BLaER1 (cell line): Measurements from ENCODE around the gene ADGRG3.
"Not testable (repeated sequence)": the region's sequence is repeated elsewhere in the genome, so short reads cannot be mapped to it uniquely, and the experiment has no call there.

Experiments used
- H3K27ac ChIP-seq: shearing (Covaris generic); formaldehyde crosslinking; 2 replicates; pipeline ENCODE4 v1.8.1; 2022
- H3K27me3 ChIP-seq: shearing (Covaris generic); formaldehyde crosslinking; 2 replicates; pipeline ENCODE4 v1.8.1; 2022
- H3K36me3 ChIP-seq: shearing (Covaris generic); formaldehyde crosslinking; 2 replicates; pipeline ENCODE4 v1.8.1; 2022
- H3K4me1 ChIP-seq: shearing (Covaris generic); formaldehyde crosslinking; 2 replicates; pipeline ENCODE4 v1.8.1; 2022
- H3K4me2 ChIP-seq: shearing (Covaris generic); formaldehyde crosslinking; 2 replicates; pipeline ENCODE4 v1.8.1; 2022
- H3K4me3 ChIP-seq: shearing (Covaris generic); formaldehyde crosslinking; 2 replicates; pipeline ENCODE4 v1.8.1; 2022
- H3K9ac ChIP-seq: shearing (Covaris generic); formaldehyde crosslinking; 2 replicates; pipeline ENCODE4 v1.8.1; 2022
- H3K9me3 ChIP-seq: shearing (Covaris generic); formaldehyde crosslinking; 2 replicates; pipeline ENCODE4 v1.8.1; 2022
- H4K20me1 ChIP-seq: shearing (Covaris generic); formaldehyde crosslinking; 2 replicates; pipeline ENCODE4 v1.8.1; 2022
- Cebpa-rat ChIP-seq: shearing (Covaris generic); IDR thresholded peaks from 2 replicates; pipeline ENCODE4 v1.8.1; 2022

The ADGRG3 gene

DNA sequence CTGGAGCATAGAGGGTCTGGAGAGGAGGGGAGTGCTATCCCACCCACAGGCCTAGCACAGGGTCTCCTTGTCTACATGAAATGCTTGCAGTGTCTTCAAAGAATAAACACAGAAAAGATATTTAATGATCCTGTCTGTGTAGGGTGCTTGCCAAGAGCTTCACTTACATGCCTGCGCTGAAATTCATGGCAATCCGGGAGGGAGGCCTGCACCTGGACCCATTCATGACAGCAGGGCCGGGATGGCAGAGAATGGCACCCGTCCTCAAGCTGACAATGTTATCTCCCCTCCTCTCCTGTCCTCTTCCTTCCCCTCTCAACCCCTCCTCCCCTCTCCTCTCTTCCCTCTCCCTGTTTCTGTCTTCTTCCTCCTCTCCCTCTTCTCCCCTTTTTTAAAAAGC lies 2.1 kb downstream of the ADGRG3 start:
- Histone ChIP-seq H3K27ac (no peak overlapping the region), H3K36me3 (no peaks in the 10 kb centered on the region), H3K27me3 (no peaks in the 10 kb centered on the region), H3K4me1 (peaks cover 12% of the 10 kb centered on the region), H3K4me3 (no peak overlapping the region), H4K20me1 (no peaks in the 10 kb centered on the region), H3K4me2 (0 out of 2 replicates have a peak overlapping the region, but pooled peaks have one; percentile 7), H3K9me3 (no peaks in the 10 kb centered on the region), H3K9ac (no peak overlapping the region)
- no peak for TF ChIP-seq Cebpa-rat

DNA sequence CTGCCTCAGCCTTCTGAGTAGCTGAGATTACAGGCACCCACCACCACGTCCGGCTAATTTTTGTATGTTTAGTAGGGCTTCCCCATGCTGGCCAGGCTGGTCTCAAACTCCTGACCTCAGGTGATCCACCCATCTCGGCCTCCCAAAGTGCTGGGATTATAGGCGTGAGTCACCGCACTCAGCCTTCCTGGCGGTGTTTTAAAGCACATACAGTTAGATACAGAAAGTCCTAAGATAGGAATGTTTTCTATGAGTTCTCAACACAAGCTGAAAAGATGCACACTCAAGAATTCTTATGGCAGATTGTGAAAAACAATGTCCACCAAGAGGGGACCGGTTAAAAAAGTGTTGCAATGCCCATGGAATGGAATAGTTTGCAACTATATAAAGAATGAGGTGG lies 3.3 kb downstream of the ADGRG3 start:
- not testable (repeated sequence) for H4K20me1 ChIP-seq, H3K4me2 ChIP-seq, H3K27ac ChIP-seq, H3K9ac ChIP-seq, H3K36me3 ChIP-seq, H3K9me3 ChIP-seq, H3K4me3 ChIP-seq, H3K27me3 ChIP-seq
- peaks cover 24% of the 10 kb centered on the region for H3K4me1 ChIP-seq

GRCh38 chr16:57672416-57672815 lies 4.3 kb downstream of the ADGRG3 start:
- no peak overlapping the region for H3K27ac ChIP-seq
- no peaks in the 10 kb centered on the region for H3K27me3 ChIP-seq
- H3K9ac ChIP-seq = no peak overlapping the region
- H3K36me3 ChIP-seq = no peaks in the 10 kb centered on the region
- H4K20me1 ChIP-seq = no peaks in the 10 kb centered on the region
- TF ChIP-seq Cebpa-rat = no peak
- no peak overlapping the region for H3K4me2 ChIP-seq
- H3K9me3 ChIP-seq = no peaks in the 10 kb centered on the region
- H3K4me1 ChIP-seq = peaks cover 28% of the 10 kb centered on the region
- no peak overlapping the region for H3K4me3 ChIP-seq

- Histone ChIP-seq H4K20me1 (no peaks in the 10 kb centered on the region), H3K9me3 (no peaks in the 10 kb centered on the region), H3K4me1 (peaks cover 32% of the 10 kb centered on the region), H3K4me3 (no peak overlapping the region), H3K27me3 (no peaks in the 10 kb centered on the region), H3K36me3 (no peaks in the 10 kb centered on the region), H3K27ac (no peak overlapping the region), H3K9ac (no peak overlapping the region), H3K4me2 (no peak overlapping the region)
- no peak for TF ChIP-seq Cebpa-rat
Observed at GRCh38 chr16:57672824-57673223, 4.7 kb downstream of the ADGRG3 start.

GRCh38 chr16:57675741-57676551 lies 7.8 kb downstream of the ADGRG3 start:
- Histone ChIP-seq H3K27me3 (no peaks in the 10 kb centered on the region), H3K27ac (no peak overlapping the region), H3K9ac (no peak overlapping the region), H3K4me1 (peaks cover 48% of the 10 kb centered on the region), H4K20me1 (no peaks in the 10 kb centered on the region), H3K9me3 (no peaks in the 10 kb centered on the region), H3K4me3 (no peak overlapping the region), H3K36me3 (no peaks in the 10 kb centered on the region), H3K4me2 (no peak overlapping the region)
- TF ChIP-seq Cebpa-rat = no peak

GRCh38 chr16:57676553-57677085 lies 8.5 kb downstream of the ADGRG3 start:
- no peaks in the 10 kb centered on the region for H3K9me3 ChIP-seq
- no peak for TF ChIP-seq Cebpa-rat
- H3K27ac ChIP-seq = no peak overlapping the region
- H3K9ac ChIP-seq = no peak overlapping the region
- H3K4me2 ChIP-seq = no peak overlapping the region
- H4K20me1 ChIP-seq = no peaks in the 10 kb centered on the region
- H3K36me3 ChIP-seq = no peaks in the 10 kb centered on the region
- H3K27me3 ChIP-seq = no peaks in the 10 kb centered on the region
- H3K4me1 ChIP-seq = peaks cover 52% of the 10 kb centered on the region
- H3K4me3 ChIP-seq = no peak overlapping the region

- Histone ChIP-seq H3K36me3 (no peaks in the 10 kb centered on the region), H3K27ac (peak overlapping the region; percentile 63; the same call in 1 of the 2 replicates), H3K27me3 (no peaks in the 10 kb centered on the region)
Observed at GRCh38 chr16:57677622-57678369, 9.7 kb downstream of the ADGRG3 start.

GRCh38 chr16:57679016-57679415 lies 10.9 kb downstream of the ADGRG3 start:
- H3K4me1 ChIP-seq = peaks cover 60% of the 10 kb centered on the region
- peak overlapping the region; percentile 71 for H3K4me2 ChIP-seq
- no peak overlapping the region for H3K27ac ChIP-seq
- H3K36me3 ChIP-seq = no peaks in the 10 kb centered on the region
- H3K27me3 ChIP-seq = no peaks in the 10 kb centered on the region
- H4K20me1 ChIP-seq = no peaks in the 10 kb centered on the region
- no peak for TF ChIP-seq Cebpa-rat
- no peaks in the 10 kb centered on the region for H3K9me3 ChIP-seq
- no peak overlapping the region for H3K4me3 ChIP-seq
- H3K9ac ChIP-seq = no peak overlapping the region

More at GRCh38 chr16:57677622-57678369, 9.7 kb downstream of the ADGRG3 start:
- Histone ChIP-seq H3K9ac (peak overlapping the region; percentile 52), H3K9me3 (no peaks in the 10 kb centered on the region), H3K4me1 (peaks cover 52% of the 10 kb centered on the region), H3K4me2 (peak overlapping the region; percentile 71), H4K20me1 (no peaks in the 10 kb centered on the region), H3K4me3 (no peak overlapping the region)
- TF ChIP-seq Cebpa-rat = no peak

DNA sequence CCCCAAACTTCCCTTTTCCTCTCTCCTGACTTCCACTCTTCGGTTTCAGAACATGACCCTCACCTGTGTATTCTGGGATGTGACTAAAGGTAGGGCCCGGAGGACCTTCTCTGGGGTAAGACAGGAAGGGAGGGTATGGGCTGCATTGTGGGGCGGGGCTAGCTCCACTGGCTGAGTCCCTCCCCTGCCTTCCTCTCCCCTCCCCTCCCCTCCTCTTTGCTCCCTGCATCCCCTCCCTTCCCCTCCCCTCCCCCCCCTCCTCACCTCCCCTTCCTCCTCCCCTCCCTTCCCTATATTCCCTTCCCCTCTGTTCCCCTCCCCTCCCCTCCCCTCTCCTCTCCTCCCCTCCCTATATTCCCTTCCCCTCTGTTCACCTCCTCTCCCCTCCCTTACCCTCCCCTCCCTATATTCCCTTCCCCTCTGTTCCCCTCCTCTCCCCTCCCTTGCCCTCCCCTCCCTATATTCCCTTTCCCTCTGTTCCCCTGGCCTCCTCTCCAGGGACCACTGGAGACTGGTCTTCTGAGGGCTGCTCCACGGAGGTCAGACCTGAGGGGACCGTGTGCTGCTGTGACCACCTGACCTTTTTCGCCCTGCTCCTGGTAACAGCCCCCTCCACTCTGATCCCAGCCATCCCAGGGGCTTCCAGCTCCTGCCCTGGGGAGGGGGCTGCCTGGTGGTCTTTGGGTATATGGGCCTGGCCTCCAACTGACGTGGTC lies 11.8 kb downstream of the ADGRG3 start:
- no peak overlapping the region for H3K9ac ChIP-seq
- H3K9me3 ChIP-seq = no peaks in the 10 kb centered on the region
- peak overlapping the region; percentile 71 for H3K4me2 ChIP-seq
- no peaks in the 10 kb centered on the region for H3K27me3 ChIP-seq
- no peaks in the 10 kb centered on the region for H4K20me1 ChIP-seq
- no peaks in the 10 kb centered on the region for H3K36me3 ChIP-seq
- H3K27ac ChIP-seq = 0 out of 2 replicates have a peak overlapping the region, but pooled peaks have one; percentile 22
- peaks cover 66% of the 10 kb centered on the region for H3K4me1 ChIP-seq
- no peak for TF ChIP-seq Cebpa-rat
- no peak overlapping the region for H3K4me3 ChIP-seq
